Measurements from ENCODE around the gene MRTO4.
"Not testable (repeated sequence)": the region's sequence is repeated elsewhere in the genome, so short reads cannot be mapped to it uniquely, and the experiment has no call there.

GRCh38 chr1:19256301-19256700, 4.7 kb downstream of the MRTO4 start:
- not testable (repeated sequence) for TF ChIP-seq PBX3 (CRISPR knock-in tag; IDR thresholded peaks at IDR 0.05); OSR2 (tag by site-specific recombination; IDR thresholded peaks at IDR 0.05); ZBTB6 (tag by site-specific recombination; IDR thresholded peaks at IDR 0.05); CTCF (tag by site-specific recombination; IDR thresholded peaks at IDR 0.05); ZBTB11 (tag by site-specific recombination; conservative IDR thresholded peaks at IDR 0.05; ENCODE audit: low read depth)

All from HEK293 (cell line).